SH-SY5Y (cell line): ENCODE data around the gene FXYD3.

Experiments
- GATA2 ChIP-seq: IDR thresholded peaks from 2 replicates; pipeline ENCODE4 v1.6.1; 2011; ENCODE audit warnings: mild to moderate bottlenecking, low read depth, low read length
- GATA3 ChIP-seq: IDR thresholded peaks from 2 replicates; pipeline ENCODE4 v1.6.1; 2011; ENCODE audit warnings: low read depth, mild to moderate bottlenecking, low read length, moderate library complexity

DNA sequence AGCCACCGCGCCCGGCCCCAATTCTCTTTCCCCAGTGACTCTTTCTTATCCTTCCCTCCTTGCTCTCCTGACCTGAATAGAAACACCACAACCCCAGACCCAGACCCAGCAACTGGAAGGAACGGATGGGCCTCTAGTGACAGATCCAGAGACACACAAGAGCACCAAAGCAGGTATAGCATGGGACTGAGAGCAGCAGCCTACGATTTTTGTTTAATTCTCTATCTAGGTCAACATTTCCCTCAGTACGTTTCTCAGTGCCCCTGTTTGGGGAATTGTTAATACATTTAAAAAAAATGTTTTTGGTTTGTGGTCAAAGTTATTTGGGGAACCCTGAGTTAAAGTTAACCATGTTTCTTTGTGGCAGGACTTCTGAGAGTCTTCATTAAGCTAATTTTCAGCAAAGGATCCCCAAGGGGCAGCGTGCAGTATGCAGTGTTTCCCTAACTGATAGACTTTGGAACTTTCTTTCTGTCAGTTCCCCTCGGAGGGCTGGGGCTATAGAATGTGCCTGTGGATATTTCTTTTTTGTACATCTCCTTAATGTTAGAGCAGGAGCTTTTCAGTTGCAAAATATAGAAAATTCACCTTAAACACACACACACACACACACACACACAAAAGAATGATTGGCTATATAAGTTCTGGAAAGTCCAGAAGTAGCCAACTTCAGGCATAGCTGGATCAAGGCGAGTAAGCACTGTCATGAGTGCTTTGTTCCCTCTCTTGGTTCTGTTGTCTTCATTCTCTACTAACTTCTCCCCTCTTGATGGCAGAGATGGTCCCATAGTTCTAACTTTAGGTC, 45.2 kb downstream of the FXYD3 start:
- no peak for TF ChIP-seq GATA2
- TF ChIP-seq GATA3 = no peak
